Peyer's patch (tissue), 4 donors: ENCODE measurements around the gene CGNL1.

Source experiments
- CTCF ChIP-seq, 6 experiments: fragments of 450-650 bp in 4 of 6; fragments of 200-600 bp in 2 of 6; sonication (generic) in 1 of 6; IDR thresholded peaks; one replicate each; pipeline ENCODE4 v1.5.1; 2017 to 2019; ENCODE audit warnings: antibody characterized with exemption in 6 of 6, mild to moderate bottlenecking in 3 of 6, moderate library complexity in 1 of 6
- POLR2A ChIP-seq, 2 donors: fragments of 450-650 bp; IDR thresholded peaks; one replicate each; pipeline ENCODE4 v1.5.1; 2017; ENCODE audit warnings: antibody characterized with exemption in 2 of 2, mild to moderate bottlenecking in 2 of 2, moderate library complexity in 2 of 2

GRCh38 chr15:57418635-57419034 is 42.3 kb downstream of the CGNL1 start:
- TF ChIP-seq CTCF (IDR thresholded peaks at IDR 0.05) (no peak), POLR2A (IDR thresholded peaks at IDR 0.05) (no peak)
